Epithelial cell of proximal tubule (primary cell): Measurements from ENCODE around the gene WDR76. TPM values are rescaled to one million over a fixed set of nuclear protein-coding genes. Genes with fewer than 3 reads are reported as not detected.
"Not testable (repeated sequence)": the region's sequence is repeated elsewhere in the genome, so short reads cannot be mapped to it uniquely, and the experiment has no call there.

Experiments used
- DNase-seq: peaks from one replicate; pipeline ENCODE4 v3.0.0-alpha.2; 2011; ENCODE audit warnings: low read depth
- H3K4me3 ChIP-seq: 2 replicates; pipeline ENCODE4 v1.5.1; 2011; ENCODE audit warnings: low read depth, mild to moderate bottlenecking, low read length
- total RNA-seq: library from RNA; depleted of rRNA; stranded (reverse); fragments of >200 nt; gene quantifications from 2 replicates; pipeline ENCODE4 v1.2.3, GENCODE V29; 2015
- TF ChIP-seq, protein P1 (sequence below): conservative IDR thresholded peaks from 2 replicates; pipeline ENCODE4 v1.5.1; 2012; ENCODE audit warnings: low read depth, mild to moderate bottlenecking, low read length

The WDR76 gene
- total RNA-seq, 1 donor from 2014 or later = 20.7 TPM

DNA sequence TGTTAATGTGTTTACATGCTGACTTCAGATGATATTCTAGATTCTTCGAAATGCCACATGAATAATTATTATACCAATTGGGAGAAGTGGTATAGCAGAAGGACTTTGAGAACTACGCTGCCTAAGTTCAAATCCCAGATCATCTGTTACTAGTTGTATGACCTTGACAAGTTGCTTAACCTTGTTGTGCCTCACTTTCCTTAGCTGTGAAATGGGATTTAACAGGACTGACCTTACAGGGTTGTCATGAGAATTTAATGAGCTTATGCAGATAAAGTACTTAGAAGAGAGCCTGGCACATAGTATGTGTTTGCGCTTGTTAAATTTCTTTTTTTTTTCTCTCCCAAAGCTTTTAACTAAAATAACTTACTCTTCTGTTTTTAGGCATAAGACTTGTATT is 24.4 kb downstream of the WDR76 start:
- DNase-seq = no peak
- TF ChIP-seq, protein P1, sequence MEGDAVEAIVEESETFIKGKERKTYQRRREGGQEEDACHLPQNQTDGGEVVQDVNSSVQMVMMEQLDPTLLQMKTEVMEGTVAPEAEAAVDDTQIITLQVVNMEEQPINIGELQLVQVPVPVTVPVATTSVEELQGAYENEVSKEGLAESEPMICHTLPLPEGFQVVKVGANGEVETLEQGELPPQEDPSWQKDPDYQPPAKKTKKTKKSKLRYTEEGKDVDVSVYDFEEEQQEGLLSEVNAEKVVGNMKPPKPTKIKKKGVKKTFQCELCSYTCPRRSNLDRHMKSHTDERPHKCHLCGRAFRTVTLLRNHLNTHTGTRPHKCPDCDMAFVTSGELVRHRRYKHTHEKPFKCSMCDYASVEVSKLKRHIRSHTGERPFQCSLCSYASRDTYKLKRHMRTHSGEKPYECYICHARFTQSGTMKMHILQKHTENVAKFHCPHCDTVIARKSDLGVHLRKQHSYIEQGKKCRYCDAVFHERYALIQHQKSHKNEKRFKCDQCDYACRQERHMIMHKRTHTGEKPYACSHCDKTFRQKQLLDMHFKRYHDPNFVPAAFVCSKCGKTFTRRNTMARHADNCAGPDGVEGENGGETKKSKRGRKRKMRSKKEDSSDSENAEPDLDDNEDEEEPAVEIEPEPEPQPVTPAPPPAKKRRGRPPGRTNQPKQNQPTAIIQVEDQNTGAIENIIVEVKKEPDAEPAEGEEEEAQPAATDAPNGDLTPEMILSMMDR = no peak
- H3K4me3 ChIP-seq = no peak overlapping the region

DNA sequence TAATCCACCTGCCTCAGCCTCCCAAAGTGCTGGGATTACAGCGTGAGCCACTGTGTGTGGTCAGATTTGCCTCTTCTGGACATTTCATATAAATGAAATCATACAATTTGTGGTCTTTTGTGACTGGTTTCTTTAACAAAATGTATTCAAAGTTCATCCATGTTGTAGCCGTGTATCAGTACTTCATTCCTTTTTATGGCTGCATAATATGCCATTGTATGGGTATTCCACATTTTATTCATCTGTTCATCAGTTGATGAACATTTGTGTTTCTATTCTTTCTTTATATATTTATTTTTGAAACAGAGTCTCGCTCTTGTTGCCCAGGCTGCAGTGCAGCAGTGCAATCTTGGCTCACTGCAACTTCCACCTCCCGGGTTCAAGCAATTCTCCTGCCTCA is 25.8 kb downstream of the WDR76 start:
- H3K4me3 ChIP-seq = no peak overlapping the region
- TF ChIP-seq, protein P1 = no peak
- no peak for DNase-seq

DNA sequence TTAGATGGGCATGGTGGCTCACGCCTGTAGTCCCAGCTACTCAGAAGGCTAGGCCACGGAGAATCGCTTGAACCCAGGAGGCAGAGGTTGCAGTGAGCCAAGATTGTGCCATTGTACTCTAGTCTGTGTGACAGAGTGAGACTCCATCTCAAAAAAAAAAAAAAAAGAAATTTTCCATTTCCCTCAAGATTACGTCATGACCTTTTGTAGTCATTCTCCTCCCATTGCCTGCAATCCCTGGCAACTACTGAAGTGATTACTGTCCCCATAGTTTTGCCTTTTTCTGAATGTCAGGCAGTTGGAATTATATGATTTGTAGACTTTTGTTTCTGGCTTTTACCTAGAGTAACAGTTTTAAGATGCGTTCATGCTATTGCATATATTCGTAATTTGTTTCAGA is 28.0 kb downstream of the WDR76 start:
- TF ChIP-seq, protein P1 = no peak
- H3K4me3 ChIP-seq = no peak overlapping the region
- no peak for DNase-seq

DNA sequence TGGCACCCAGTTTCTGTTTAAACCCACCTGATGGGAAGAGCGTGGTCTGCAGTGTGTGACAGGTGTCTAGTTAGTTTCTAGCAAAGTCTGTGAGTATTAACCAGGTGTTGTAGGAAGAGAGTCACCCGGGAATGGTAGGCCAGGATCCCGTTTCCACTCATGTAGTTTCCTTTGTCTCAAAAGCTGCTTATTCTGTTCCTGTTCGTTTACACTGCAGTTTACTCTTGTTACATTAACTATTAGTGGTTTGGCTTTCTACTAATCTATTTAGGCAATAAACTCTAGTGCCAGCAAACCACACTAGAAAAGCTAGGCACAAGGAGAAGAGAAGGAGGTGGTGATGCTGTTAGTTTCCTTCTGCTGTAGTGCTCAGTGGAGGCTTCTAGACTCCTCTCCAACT is 32.7 kb downstream of the WDR76 start:
- TF ChIP-seq, protein P1 = no peak
- DNase-seq = no peak
- no peak overlapping the region for H3K4me3 ChIP-seq

DNA sequence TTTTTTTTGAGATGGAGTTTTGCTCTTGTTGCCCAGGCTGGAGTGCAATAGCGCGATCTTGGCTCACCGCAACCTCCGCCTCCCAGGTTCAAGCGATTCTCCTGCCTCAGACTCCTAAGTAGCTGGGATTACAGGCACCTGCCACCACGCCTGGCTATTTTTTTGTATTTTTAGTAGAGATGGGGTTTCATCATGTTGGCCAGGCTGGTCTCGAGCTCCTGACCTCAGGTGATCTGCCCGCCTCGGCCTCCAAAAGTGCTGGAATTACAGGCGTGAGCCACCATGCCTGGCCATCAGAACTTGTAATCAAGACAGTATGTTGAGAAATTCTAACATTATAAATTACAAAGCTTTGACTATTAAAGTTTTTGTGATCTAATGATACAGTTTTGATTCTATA is 39.8 kb downstream of the WDR76 start:
- DNase-seq, H3K4me3 ChIP-seq: not testable (repeated sequence)

DNA sequence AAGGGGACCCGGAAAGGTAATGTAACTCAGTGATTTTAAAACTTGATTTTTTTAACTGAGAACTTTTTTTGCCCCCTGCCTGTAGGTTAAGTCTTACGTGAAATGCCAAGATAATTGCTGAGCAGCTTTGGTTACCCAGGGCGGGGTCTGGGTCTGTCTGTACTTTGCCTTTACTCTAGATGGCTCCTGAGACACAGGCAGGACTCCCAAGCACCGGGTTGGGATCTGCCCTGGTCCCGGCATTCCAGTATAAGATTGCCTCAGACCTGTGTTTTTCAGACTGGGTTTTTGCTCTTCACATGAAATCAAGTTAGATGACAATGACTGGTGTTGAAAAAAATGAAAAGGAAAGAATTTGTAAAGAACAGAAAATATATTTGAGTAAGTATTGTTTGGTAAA is 40.3 kb downstream of the WDR76 start:
- no peak for DNase-seq
- no peak overlapping the region for H3K4me3 ChIP-seq
- TF ChIP-seq, protein P1 = no peak

DNA sequence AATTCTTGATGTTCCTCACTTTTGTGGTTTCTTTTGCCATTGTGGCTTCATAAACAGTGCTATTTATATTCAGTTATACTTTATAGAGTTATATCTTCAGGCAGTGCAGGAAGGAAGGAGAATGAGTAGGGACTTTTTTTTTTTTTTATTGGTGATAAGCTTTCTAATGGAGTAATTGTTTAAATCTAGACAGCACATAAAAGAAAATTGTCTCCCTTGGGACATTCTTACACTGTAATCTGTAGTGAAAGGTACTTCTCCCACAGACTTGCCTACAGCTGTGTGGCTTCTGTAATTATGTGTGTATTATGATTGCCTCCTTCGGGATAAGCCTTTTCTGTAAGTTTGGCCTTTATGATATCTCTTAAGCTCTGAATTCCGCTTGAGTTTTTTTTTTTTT is 41.6 kb downstream of the WDR76 start:
- no peak overlapping the region for H3K4me3 ChIP-seq
- no peak for DNase-seq
- TF ChIP-seq, protein P1 = no peak

DNA sequence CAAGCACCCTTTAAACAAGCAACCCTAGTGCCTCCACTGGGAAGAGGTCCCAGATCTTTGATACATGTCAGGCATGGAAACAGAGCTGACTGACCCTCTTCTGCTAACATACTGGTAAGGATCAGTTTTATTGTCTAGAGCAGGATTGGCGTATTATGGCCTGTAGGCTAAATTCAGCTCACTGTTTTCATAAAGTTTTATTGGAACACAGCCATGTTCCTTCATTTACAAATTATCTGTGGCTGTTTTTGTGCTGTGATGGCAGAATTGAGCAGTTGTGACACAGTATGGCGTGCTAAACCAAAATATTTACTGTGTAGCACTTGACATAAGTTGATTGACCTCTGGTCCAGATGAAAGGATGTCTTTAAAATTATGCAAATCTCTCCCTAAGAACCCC is 45.0 kb downstream of the WDR76 start:
- DNase-seq = no peak
- no peak overlapping the region for H3K4me3 ChIP-seq
- TF ChIP-seq, protein P1 = no peak
